ENCODE data around the gene OGFR.

OGFR gene

DNA sequence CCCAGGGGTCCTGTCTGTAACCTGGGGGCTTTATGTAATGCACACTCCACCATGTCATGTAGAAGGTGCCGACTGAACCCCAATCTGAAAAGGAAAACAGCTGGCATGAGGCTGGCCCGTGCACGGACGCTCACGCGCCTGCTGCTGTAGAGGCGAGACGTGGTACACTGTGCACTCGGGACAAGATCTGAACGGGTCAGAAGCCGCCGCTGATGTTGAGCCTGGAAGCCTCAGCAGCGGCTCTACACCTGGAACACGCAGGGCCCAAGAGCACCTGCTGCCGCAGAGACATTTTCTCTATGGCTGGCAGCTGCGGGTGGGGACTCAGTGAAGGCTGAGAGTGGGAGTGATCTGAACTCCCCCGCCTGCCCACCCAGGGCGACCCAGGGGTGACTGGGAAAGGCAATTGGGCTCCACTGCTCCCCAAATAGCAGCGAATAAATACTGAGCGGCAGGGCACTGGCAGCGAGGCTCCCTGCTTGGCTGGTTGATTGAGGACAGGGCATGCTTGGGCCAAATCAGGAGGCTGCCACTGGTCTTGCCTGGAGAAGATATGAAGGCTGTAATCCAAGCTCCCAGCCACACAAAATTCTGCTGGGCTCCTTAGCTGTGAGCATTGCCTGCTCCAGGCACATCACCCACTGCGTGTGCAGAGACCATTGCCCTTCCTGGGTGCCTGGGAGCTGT, 2.5 kb upstream of the OGFR start:
- DNase-seq = no peak

DNA sequence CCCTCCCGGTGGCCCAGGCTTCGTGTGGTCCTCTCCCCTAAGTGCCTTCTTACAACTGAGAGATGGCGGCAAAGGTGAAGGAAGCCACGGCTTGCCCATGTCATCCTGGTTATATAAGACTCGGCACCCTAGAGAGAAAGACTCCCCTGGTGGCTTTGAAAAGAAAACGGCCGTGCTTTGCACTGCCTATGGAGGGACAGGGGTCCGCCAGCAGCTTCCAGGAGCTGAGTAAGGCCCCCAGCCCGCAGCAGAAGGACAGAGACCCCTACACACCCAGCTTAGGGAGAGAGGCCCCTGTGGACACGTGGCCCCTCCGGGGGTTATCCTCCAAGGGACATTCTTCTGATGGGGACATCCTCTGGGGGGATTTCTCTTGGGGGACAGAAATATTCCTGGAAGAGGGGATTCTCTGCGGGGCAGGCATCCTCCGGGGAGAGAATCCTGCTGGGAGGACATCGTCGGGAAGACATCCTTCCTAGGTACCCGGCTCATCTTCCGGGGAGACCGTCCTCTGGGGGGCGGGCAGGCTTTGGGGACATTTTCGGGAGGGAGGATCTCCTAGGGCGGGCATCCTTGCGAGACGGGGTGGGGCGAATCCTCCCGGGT, 511 bp upstream of the OGFR start:
- no peak for DNase-seq

DNA sequence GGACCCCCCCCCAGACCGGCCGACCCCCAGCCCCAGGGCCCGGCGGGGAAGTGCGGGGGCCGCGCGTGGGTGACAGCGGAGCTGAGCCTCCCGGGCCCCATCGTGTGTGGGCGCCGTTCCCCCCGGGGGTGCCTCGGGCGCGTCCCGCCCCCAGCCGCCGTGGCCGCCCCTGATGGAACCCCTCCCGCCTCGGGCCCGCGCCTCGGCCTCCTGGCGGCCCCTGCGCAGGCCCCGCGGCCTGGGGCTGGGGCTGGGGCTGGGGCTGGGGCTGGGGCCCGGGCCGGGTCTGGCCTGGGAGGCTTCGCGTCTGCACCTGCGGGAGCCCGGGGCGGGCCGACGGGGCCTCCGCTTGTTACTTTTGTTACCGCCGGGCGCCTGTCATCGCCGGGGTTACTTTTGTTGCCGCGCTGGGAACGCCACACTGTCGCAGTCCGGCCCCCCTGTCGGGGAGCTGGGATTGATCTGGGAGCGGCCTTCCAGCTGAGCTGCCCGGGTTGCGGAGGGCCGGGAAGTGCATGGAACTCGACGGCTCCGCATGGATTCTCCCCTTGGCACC, 598 bp downstream of the OGFR start:
- no peak for DNase-seq

DNA sequence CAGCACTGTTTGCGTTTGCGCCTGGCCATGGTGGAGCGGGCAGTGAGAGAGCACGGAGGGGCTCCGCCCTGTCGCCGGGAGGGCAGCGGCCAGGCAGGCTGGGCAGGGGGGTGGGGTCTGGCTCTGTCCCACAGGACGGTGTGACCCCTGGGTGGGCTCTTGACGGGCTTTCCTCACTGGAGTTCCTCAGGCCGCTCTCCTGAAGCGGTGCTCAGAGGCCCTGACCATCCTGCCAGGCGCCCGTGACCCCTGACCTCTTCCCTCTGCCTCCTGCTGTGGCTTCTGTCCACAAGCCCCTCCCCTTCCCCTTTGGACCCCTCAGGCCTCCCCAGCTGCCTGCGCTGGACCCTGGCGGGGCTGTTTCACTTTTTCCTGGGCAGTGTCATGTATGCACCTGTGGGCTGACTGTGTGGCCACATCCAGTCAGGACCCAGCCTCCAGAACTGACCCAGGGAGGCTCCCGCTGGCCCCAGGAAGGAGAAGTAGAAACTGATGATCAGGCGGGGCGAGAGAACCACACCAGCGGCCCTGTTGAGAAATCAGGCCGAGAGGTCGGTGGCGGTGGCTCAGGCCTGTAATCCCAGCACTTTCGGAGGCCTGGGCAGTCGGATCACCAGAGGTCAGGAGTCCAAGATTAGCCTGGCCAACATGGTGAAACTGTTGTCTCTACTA, 1.2 kb downstream of the OGFR start:
- no peak for DNase-seq

DNA sequence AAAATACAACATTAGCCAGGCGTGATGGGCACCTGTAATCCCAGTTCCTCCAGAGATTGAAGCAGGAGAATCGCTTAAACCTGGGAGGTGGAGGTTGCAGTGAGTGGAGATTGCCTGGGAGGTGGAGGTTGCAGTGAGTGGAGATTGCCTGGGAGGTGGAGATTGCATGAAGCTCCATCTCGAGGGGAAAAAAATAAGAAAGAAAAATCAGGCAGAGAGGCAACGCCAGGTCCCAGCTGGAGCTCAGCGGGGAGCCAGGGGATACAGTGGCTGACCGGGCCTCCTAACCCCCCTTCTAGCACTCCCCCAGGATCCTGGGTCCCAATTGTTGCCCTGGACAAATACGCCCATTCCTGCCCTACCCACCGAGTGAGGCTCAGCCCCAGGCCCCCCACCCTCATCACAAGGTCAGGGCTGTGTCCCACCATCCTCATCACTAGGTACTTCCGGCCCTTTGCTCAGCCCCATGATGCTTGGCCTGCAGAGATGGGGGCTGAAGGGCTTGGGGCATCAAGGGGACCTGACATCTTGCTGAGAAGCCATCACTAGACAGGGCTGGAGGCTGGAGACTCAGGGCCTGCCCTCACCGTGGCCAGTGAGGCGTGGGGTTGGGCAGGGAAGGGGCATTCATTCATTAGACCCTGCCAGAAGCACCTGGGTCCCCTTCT, 1.9 kb downstream of the OGFR start:
- DNase-seq = no peak

DNA sequence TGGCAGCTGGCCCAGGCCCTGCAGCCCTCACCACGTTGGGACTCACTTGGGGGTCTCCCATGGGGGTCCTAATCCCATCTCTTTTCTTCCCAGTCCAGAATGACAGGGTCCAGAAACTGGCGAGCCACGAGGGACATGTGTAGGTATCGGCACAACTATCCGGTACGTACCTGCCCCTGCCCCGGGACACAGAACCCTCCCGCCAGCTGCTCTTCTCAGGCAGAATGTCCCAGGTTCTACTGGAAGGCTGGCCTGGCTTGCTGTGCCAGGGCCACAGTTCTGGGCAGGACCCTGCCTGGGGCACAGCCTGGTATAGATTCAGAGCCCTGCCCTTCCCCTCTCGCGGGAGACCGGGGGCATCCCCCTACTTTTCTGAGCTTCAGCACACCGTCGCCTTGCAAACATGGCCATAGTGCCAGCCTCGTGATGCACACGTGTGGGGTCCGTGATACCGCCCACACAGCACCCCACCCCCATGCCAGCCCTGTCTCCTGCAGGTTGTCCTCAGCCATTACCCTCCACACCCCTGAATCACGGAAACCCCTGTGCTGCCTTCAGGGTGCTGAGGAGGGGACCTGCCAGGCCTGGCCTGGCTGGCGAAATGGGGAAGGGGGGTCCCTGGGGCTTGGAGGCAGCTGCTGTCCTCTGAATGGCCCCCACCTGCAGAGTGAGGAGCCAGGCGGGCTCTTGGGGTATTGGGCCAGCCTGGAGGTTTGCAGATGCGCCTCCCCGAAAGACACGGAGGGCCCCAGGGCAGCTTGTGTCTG, 3.0 kb downstream of the OGFR start:
- no peak for DNase-seq

DNA sequence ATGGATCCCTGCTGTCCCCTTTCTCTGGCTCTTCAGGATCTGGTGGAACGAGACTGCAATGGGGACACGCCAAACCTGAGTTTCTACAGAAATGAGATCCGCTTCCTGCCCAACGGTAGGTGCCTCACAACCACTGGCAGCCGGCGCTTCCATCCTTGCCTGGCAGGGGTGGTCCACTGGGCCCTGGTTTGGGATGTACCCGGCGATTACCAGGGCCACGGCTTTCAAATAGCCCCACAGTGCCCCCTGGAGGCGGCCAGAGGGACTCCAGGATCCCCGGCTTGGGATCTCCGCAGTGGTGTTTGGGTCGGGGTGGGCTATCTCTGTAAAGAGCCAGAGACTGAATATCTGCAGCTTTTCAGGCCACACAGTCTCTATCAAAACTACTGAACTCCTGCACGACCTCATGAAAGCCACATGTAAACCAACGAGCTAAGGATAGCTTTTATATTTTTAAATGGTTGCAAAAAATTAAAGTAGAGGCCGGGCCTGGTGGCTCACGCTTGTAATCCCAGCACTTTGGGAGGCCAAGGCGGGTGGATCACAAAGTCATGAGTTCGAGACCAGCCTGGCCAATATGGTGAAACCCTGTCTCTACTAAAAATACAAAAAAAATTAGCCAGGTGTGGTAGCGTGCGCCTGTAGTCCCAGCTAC, 3.7 kb downstream of the OGFR start:
- peak; percentile 39 for DNase-seq

DNA sequence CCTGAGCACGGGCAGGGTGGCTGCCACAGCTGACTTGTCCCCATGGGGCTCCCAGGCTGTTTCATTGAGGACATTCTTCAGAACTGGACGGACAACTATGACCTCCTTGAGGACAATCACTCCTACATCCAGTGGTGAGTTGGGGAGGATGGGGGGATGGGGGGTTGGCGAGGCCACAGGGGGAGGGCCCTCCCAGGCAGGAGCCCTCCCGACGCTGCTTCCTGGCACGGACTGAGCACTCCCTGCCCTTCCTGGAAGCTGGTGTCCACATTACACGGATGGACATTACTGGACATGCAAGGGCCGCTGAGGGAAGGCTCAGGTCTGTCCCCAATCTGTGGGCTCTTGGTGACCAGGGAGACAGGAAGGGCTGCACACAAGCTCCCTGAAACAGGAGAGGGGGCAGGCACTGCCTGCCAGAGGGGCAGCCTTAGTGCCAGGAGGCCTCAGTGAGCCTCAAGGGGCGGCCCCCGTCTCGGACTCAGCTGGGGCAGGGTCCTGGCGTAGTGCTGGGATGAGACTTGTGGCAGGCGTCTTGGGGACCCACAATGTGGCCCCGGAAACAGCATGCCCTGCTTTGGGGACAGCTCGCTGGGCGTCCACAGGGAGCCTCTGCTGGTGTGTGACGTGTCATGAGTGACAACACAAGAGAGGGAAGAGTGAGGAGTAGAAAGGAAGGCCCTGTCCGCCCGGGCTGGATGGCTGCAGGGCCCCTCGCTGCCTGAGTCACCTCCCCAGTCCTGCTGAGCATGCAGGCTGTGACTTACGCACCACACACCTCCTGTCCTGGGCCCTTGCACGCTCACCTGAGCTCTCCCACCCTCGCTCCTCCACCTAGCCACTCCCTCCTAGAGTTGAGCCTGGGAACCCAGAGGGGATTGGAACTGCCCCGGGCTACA, 5.1 kb downstream of the OGFR start:
- no peak for DNase-seq

DNA sequence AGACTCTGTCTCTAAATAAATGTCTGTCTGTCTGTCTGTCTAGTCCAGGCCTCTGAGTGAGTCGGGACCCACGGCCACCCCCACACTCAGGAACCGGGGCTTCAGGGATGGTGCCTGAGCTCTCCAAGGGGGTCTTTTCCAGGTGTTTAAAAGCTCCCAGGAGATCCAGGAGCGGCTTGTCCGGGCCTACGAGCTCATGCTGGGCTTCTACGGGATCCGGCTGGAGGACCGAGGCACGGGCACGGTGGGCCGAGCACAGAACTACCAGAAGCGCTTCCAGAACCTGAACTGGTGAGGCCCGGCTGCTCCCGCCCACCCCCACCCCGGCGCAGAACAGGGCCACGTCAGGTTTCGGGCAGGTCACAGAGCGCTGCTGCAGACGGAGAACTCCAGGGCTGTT, 6.7 kb downstream of the OGFR start:
- no peak for DNase-seq

DNA sequence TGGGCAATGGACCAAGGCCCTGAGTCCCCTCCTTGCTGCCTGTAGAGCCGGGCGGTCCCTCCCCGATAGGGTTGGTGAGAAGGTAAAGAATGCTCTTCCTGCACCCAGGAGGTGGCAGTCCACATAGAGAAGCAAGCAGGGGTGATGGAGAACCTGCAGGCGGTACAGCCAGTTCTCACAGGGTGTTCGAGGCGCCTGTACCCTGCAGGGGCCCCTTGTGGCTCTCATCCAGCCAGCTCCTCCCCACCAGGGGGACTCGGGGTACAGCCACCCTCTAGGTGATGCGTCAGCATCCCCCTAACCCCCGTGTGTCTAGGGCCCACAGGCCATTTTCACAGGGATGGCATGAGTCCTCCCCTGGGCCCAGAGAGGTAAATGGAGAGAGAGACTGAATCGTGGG, 7.1 kb downstream of the OGFR start:
- no peak for DNase-seq

DNA sequence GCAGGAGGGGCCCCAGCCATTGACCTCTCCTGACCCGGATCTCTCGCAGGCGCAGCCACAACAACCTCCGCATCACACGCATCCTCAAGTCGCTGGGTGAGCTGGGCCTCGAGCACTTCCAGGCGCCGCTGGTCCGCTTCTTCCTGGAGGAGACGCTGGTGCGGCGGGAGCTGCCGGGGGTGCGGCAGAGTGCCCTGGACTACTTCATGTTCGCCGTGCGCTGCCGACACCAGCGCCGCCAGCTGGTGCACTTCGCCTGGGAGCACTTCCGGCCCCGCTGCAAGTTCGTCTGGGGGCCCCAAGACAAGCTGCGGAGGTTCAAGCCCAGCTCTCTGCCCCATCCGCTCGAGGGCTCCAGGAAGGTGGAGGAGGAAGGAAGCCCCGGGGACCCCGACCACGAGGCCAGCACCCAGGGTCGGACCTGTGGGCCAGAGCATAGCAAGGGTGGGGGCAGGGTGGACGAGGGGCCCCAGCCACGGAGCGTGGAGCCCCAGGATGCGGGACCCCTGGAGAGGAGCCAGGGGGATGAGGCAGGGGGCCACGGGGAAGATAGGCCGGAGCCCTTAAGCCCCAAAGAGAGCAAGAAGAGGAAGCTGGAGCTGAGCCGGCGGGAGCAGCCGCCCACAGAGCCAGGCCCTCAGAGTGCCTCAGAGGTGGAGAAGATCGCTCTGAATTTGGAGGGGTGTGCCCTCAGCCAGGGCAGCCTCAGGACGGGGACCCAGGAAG, 7.7 kb downstream of the OGFR start:
- DNase-seq = no peak

DNA sequence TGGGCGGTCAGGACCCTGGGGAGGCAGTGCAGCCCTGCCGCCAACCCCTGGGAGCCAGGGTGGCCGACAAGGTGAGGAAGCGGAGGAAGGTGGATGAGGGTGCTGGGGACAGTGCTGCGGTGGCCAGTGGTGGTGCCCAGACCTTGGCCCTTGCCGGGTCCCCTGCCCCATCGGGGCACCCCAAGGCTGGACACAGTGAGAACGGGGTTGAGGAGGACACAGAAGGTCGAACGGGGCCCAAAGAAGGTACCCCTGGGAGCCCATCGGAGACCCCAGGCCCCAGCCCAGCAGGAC, 8.2 kb downstream of the OGFR start:
- DNase-seq = no peak

DNA sequence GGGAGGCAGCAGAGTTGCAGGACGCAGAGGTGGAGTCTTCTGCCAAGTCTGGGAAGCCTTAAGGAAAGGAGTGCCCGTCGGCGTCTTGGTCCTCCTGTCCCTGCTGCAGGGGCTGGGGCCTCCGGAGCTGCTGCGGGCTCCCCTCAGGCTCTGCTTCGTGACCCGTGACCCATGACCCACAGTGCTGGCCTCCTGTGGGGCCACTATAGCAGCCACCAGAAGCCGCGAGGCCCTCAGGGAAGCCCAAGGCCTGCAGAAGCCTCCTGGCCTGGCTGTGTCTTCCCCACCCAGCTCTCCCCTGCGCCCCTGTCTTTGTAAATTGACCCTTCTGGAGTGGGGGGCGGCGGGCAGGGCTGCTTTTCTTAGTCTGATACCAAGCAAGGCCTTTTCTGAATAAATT, 9.0 kb downstream of the OGFR start:
- no peak for DNase-seq

DNA sequence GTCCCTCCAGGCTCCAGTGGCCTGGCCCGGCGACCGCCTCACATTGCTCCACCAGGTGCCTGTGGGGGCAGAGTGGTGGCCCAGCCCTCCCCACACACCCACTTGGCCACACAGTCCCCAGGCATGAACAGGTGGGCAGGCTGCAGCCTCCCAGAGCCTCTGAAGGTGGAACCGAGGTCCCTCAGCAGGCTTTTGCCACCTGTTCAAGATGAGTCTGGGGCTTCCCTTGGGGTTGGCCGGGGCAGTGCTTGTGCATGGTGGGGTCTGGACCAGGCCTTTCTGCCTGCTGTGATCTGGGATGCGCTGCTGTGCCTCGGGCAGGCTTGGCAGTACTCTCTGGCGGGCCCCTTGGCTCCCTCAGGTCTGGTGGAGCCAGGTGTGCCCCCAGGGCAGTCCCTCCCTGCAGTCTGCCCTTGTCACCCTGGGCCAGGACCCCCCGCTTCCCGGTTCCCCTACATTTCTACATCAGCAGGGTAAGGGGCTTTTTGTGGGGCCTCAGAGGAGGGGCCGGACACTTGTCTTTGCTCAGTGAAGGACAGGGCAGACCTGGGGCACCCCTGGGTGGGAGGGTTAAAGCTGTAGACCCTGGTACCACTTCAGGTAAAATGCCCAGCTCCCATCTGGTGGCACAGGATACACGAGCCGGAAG, 9.5 kb downstream of the OGFR start:
- no peak for DNase-seq

DNA sequence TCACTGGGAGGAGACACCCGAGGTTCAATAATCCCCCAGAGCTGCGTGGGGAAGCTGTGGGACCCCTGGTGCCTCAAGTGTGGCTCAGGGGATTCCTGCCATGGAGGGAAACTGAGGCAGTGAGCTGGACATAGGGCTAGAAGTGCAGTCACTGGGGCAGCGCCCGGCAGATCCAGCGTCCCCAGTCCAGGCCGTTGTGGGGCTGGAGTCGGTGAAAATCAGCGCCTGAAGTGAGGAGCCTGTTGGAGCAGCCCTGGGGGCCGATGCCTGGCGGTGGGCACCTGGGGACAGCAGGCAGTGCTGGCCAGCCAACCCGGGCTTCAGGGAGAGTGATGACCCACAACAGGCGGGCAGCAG, 10.1 kb downstream of the OGFR start:
- no peak for DNase-seq

DNA sequence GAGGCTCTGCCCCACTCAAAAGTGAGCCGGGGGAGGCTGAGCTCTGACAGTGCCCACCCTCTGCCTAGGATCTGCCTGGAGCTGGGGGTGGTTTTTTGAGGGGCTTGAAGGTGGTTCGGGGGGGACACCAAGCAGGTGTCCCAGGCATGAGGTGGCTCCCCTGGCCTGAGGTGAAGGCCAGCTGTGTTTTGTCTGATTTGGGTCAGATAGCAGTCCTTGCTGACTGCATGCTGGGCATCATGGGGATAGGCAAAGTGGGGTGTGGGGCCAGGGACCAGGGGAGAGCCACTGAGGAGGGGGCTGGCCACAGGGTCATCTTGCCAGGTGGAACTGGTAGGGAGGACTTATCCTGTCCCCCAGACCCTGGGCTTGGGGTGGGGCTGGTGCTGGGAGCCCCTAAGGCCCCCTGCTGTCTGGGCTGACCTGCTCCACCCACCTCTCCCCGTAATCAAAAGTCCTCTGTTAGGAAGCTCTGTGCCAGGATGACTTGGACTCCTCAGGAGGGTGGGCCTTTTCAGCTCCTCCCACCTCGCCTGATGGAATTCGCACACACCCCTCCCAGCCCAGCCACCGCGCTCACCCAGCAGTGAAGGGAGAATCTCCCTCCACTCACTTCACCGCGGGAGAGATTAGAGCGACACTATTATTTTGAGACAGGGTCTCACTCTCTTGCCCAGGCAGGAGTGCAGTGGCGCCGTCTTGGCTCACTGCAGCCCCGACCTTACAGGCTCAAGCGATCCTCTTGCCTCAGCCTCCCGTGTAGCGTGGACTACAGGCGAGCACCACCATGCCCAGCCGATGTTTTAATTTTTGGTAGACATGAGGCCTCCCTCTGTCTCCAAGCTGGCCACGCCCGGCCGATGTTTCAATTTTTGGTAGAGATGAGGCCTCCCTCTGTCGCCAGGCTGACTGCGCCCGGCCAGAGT, 10.7 kb downstream of the OGFR start:
- DNase-seq = no peak

DNA sequence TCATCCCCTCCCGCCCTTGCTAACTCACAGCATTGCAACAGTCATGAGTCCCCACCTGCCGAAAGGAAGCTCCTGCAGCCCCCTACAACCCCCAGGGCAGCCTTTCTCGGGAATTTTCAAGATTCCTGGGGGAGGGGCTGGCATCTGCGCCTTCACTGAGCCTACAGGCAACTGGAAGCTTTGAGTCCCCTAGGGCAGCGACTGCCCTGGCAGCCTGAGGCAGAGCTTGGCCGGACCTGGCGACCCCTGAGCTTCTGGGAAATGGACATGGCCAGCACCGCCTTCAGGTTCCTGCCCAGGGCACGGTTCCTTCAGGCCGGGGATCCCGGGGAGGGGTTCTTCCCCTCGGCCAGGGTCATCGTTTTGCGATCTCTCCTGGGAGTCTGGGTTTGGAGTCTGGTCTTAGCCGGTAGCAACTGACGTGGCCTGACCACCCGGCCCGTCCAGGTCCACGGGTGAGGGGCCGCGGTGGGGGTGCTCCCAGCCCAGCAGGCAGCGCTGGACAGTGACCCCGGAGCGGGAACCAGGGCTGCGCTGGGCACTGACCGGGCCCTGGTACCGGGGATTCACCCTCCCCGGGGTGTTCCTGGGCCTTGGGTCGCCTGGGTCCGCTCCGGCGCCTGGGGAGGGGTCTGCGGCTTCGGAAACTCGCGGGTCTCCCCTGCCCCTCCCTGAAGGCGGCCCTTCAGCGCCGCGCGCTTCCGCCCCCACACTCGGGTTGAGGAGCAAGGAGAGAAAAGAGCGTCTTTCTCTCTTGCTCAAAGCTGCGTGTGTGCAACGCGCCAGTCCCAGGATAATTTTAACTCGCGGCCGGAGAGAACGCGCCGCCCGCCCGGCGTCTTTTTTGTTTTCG, 11.6 kb downstream of the OGFR start:
- no peak for DNase-seq
